HL-60 (cell line): ENCODE measurements around the gene PMP22.

Experiments used
- CTCF ChIP-seq: IDR thresholded peaks from one replicate; pipeline ENCODE4 v1.5.1; 2011; ENCODE audit warnings: low read length, control low read depth, inconsistent platforms; ENCODE audit not compliant: insufficient read depth
- REST ChIP-seq: IDR thresholded peaks from 2 replicates; pipeline ENCODE4 v1.6.1; 2012; ENCODE audit warnings: low read depth; ENCODE audit not compliant: insufficient replicate concordance

DNA sequence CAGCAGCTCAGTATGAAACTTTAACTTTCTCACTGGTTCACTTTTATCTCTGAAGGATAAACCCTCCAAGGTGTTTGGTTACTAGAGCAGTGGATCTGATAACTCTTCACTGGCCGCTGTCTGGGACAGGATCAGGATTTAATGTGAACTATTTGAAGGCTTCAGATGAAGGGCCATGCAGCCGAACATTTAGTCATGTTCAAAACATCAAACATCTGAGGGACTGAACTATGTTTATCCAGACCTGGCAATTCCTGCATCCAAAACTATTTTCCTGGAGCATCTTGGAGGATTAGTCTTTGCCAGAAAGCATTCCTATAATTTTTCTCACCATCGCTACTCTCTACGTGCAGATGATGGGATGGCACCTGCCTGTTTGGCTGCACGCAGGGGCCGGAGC, 20.3 kb upstream of the PMP22 start:
- no peak for TF ChIP-seq CTCF
- TF ChIP-seq REST: no peak
